A549 (cell line): ENCODE measurements around the gene AREL1.

Source experiments
- BHLHE40 ChIP-seq: IDR thresholded peaks from 2 replicates; pipeline ENCODE4 v1.6.1; 2012; ENCODE audit warnings: low read depth, low read length, inconsistent platforms
- CEBPB ChIP-seq, 2 experiments: fragments of >200 bp in 1 of 2; sonication (Bioruptor Twin) in 1 of 2; formaldehyde crosslinking in 1 of 2; IDR thresholded peaks; 2 replicates each; pipeline ENCODE4 v1.6.1; 2012 to 2016
- EP300 ChIP-seq, 2 experiments: fragments of >200 bp; sonication (Bioruptor Twin); formaldehyde crosslinking; IDR thresholded peaks; 2 replicates in 1 of 2; 3 replicates in 1 of 2; pipeline ENCODE4 v1.6.1; 2016 to 2017
- MAFK ChIP-seq: fragments of 450-650 bp; IDR thresholded peaks from 2 replicates; pipeline ENCODE4 v1.6.1; 2014; ENCODE audit not compliant: partially characterized antibody
- NR3C1 ChIP-seq: fragments of >200 bp; sonication (Bioruptor Twin); formaldehyde crosslinking; IDR thresholded peaks from 3 replicates; pipeline ENCODE4 v1.6.1; 2017
- POLR2A ChIP-seq: IDR thresholded peaks from 2 replicates; pipeline ENCODE4 v1.6.1; 2012; ENCODE audit warnings: mild to moderate bottlenecking, low read length
- TF ChIP-seq, protein P1 (sequence below): fragments of >200 bp; sonication (Bioruptor Twin); formaldehyde crosslinking; IDR thresholded peaks from 3 replicates; pipeline ENCODE4 v1.5.1; 2016
- TF ChIP-seq, protein P2 (sequence below): IDR thresholded peaks from 2 replicates; pipeline ENCODE4 v1.6.1; 2012
- TF ChIP-seq, protein P3 (sequence below): fragments of >200 bp; sonication (Bioruptor Twin); formaldehyde crosslinking; IDR thresholded peaks from 3 replicates; pipeline ENCODE4 v1.6.1; 2016

DNA sequence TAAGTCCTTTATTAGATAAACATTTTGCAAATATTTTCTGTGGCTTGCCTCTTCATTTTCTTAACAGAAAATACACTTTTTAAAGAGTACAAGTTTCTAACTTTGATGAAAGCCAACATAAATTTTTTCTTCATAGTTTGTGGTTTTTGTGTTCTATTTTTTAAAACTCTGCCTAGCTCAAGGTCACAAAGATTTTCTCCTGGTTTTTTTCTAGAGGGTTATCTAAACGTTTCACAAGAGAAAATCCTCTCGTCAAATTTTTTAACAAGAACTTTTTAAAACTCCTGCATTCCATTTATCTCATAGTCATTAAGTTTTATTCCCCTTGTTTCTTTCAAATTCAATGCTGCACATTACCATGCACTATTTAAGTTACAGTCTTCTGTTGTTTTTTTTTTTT lies 8.2 kb downstream of the AREL1 start:
- TF ChIP-seq POLR2A (no peak), EP300 (IDR thresholded peaks at IDR 0.05) (no peak), CEBPB (IDR thresholded peaks at IDR 0.05) (no peak), NR3C1 (no peak), BHLHE40 (no peak), MAFK (no peak)
- TF ChIP-seq, protein P1, sequence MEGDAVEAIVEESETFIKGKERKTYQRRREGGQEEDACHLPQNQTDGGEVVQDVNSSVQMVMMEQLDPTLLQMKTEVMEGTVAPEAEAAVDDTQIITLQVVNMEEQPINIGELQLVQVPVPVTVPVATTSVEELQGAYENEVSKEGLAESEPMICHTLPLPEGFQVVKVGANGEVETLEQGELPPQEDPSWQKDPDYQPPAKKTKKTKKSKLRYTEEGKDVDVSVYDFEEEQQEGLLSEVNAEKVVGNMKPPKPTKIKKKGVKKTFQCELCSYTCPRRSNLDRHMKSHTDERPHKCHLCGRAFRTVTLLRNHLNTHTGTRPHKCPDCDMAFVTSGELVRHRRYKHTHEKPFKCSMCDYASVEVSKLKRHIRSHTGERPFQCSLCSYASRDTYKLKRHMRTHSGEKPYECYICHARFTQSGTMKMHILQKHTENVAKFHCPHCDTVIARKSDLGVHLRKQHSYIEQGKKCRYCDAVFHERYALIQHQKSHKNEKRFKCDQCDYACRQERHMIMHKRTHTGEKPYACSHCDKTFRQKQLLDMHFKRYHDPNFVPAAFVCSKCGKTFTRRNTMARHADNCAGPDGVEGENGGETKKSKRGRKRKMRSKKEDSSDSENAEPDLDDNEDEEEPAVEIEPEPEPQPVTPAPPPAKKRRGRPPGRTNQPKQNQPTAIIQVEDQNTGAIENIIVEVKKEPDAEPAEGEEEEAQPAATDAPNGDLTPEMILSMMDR, result no peak
- TF ChIP-seq, protein P2, sequence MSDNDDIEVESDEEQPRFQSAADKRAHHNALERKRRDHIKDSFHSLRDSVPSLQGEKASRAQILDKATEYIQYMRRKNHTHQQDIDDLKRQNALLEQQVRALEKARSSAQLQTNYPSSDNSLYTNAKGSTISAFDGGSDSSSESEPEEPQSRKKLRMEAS, result no peak
- TF ChIP-seq, protein P3, sequence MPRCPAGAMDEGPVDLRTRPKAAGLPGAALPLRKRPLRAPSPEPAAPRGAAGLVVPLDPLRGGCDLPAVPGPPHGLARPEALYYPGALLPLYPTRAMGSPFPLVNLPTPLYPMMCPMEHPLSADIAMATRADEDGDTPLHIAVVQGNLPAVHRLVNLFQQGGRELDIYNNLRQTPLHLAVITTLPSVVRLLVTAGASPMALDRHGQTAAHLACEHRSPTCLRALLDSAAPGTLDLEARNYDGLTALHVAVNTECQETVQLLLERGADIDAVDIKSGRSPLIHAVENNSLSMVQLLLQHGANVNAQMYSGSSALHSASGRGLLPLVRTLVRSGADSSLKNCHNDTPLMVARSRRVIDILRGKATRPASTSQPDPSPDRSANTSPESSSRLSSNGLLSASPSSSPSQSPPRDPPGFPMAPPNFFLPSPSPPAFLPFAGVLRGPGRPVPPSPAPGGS, result no peak
